ENCODE data around the gene GUCY1A2.

DNA sequence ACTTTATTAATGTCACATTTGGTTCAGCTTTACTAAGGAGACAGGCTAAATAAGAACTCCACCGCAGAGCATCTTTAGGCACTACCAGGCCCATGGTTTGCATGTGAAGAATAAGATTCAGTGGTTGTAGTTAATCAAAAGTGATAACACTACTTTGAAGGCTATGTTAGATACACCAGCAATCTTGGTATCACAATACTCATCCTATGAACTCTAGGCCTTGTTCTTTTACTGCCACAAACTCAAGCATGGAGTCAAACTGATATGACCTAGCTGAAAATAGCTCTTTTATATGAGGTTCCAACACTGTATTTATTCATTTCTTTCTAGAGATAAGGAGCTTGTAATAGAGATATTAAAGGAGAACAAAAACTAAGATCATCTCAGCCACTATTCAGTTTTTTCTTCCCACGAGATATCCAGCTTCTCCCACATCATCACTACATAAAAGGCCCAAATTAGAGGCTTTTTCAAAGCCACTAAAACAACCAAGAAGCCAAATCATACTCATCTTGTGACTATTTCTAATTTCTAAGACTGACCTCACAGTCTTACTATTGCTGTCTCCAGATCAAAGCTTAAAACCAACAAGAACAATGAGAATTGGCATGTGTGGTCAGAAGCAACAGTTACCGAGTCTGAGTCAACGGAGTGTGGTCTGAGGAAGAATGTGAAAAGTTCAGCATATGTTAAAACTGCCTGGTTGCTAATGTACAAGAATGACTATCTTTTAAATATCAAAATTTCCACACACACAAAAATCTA, 25.1 kb upstream of the GUCY1A2 start:
- no peak for TF ChIP-seq CTCF (conservative IDR thresholded peaks at IDR 0.05; ENCODE audit: low read depth, low read length)
- no peak for TF ChIP-seq EZH2 (IDR thresholded peaks at IDR 0.05; ENCODE audit: borderline replicate concordance, low read depth, low read length, poor library complexity, severe bottlenecking)
